Skeletal muscle satellite cell (primary cell): Measurements from ENCODE around the gene CDK11A.
"Not testable (repeated sequence)": the region's sequence is repeated elsewhere in the genome, so short reads cannot be mapped to it uniquely, and the experiment has no call there.

Source experiments
- H3K27me3 ChIP-seq: 2 replicates; pipeline ENCODE4 v1.7.0; 2013; ENCODE audit warnings: low read length; ENCODE audit not compliant: control insufficient read depth, insufficient read depth
- H3K36me3 ChIP-seq: 2 replicates; pipeline ENCODE4 v1.7.0; 2013; ENCODE audit warnings: mild to moderate bottlenecking, control low read depth, low read length; ENCODE audit not compliant: insufficient read depth
- H3K4me1 ChIP-seq: 2 replicates; pipeline ENCODE4 v1.7.0; 2013; ENCODE audit warnings: low read length; ENCODE audit not compliant: control insufficient read depth, insufficient read depth
- H3K4me2 ChIP-seq: 2 replicates; pipeline ENCODE4 v1.7.0; 2013; ENCODE audit warnings: mild to moderate bottlenecking, low read length
- H3K4me3 ChIP-seq: 2 replicates; pipeline ENCODE4 v1.7.0; 2013; ENCODE audit warnings: low read length
- H3K9ac ChIP-seq: 2 replicates; pipeline ENCODE4 v1.7.0; 2013; ENCODE audit warnings: mild to moderate bottlenecking, low read depth, low read length, moderate library complexity
- H3K9me3 ChIP-seq: replicated peaks from 2 replicates; pipeline ENCODE4 v1.7.0; 2013; ENCODE audit warnings: mild to moderate bottlenecking, control low read depth, low read length

CDK11A gene

GRCh38 chr1:1675218-1675617 lies 48.9 kb downstream of the CDK11A start:
- not testable (repeated sequence) for H3K4me2 ChIP-seq, H3K27me3 ChIP-seq, H3K9ac ChIP-seq, H3K4me1 ChIP-seq, H3K4me3 ChIP-seq, H3K9me3 ChIP-seq
- peaks cover 17% of the 10 kb centered on the region for H3K36me3 ChIP-seq

GRCh38 chr1:1674806-1675205 lies 49.4 kb downstream of the CDK11A start:
- not testable (repeated sequence) for H3K4me3 ChIP-seq, H3K4me1 ChIP-seq, H3K27me3 ChIP-seq, H3K9ac ChIP-seq, H3K9me3 ChIP-seq, H3K4me2 ChIP-seq
- H3K36me3 ChIP-seq: peaks cover 19% of the 10 kb centered on the region

- H3K9ac ChIP-seq: no peak overlapping the region
- H3K4me1 ChIP-seq: no peaks in the 10 kb centered on the region
- no peaks in the 10 kb centered on the region for H3K9me3 ChIP-seq
- H3K27me3 ChIP-seq: no peaks in the 10 kb centered on the region
- no peak overlapping the region for H3K4me2 ChIP-seq
- peaks cover 24% of the 10 kb centered on the region for H3K36me3 ChIP-seq
- no peak overlapping the region for H3K4me3 ChIP-seq
These were observed 51.8 kb downstream of the CDK11A start for GRCh38 chr1:1672181-1672965.

- Histone ChIP-seq H3K4me1 (no peaks in the 10 kb centered on the region), H3K4me3 (no peak overlapping the region), H3K9me3 (no peaks in the 10 kb centered on the region), H3K36me3 (peaks cover 24% of the 10 kb centered on the region), H3K27me3 (no peaks in the 10 kb centered on the region), H3K9ac (no peak overlapping the region), H3K4me2 (no peak overlapping the region)
These were observed 52.6 kb downstream of the CDK11A start for GRCh38 chr1:1671365-1672119.

GRCh38 chr1:1670866-1671265 lies 53.3 kb downstream of the CDK11A start:
- no peaks in the 10 kb centered on the region for H3K27me3 ChIP-seq
- no peaks in the 10 kb centered on the region for H3K9me3 ChIP-seq
- no peaks in the 10 kb centered on the region for H3K4me1 ChIP-seq
- H3K4me2 ChIP-seq: no peak overlapping the region
- no peak overlapping the region for H3K9ac ChIP-seq
- H3K4me3 ChIP-seq: no peak overlapping the region
- peaks cover 30% of the 10 kb centered on the region for H3K36me3 ChIP-seq

GRCh38 chr1:1669468-1670440 lies 54.4 kb downstream of the CDK11A start:
- Histone ChIP-seq H3K36me3 (peaks cover 37% of the 10 kb centered on the region), H3K9me3 (no peaks in the 10 kb centered on the region), H3K4me3 (no peak overlapping the region), H3K4me1 (no peaks in the 10 kb centered on the region), H3K27me3 (no peaks in the 10 kb centered on the region), H3K9ac (no peak overlapping the region), H3K4me2 (no peak overlapping the region)

GRCh38 chr1:1666526-1666925 lies 57.6 kb downstream of the CDK11A start:
- no peaks in the 10 kb centered on the region for H3K27me3 ChIP-seq
- H3K9me3 ChIP-seq: no peaks in the 10 kb centered on the region
- H3K36me3 ChIP-seq: peaks cover 28% of the 10 kb centered on the region
- no peak overlapping the region for H3K4me2 ChIP-seq
- peaks cover 5% of the 10 kb centered on the region for H3K4me1 ChIP-seq
- H3K9ac ChIP-seq: no peak overlapping the region
- no peak overlapping the region for H3K4me3 ChIP-seq

GRCh38 chr1:1665815-1666251 lies 58.3 kb downstream of the CDK11A start:
- no peak overlapping the region for H3K4me3 ChIP-seq
- peaks cover 21% of the 10 kb centered on the region for H3K36me3 ChIP-seq
- no peak overlapping the region for H3K4me2 ChIP-seq
- peaks cover 9% of the 10 kb centered on the region for H3K4me1 ChIP-seq
- H3K27me3 ChIP-seq: no peaks in the 10 kb centered on the region
- no peak overlapping the region for H3K9ac ChIP-seq
- H3K9me3 ChIP-seq: no peaks in the 10 kb centered on the region

- Histone ChIP-seq H3K27me3 (no peaks in the 10 kb centered on the region), H3K4me1 (peaks cover 9% of the 10 kb centered on the region), H3K9ac (no peak overlapping the region), H3K4me2 (no peak overlapping the region), H3K4me3 (no peak overlapping the region), H3K36me3 (peaks cover 20% of the 10 kb centered on the region), H3K9me3 (no peaks in the 10 kb centered on the region)
These were observed 59.0 kb downstream of the CDK11A start for GRCh38 chr1:1664941-1665814.

- peaks cover 13% of the 10 kb centered on the region for H3K36me3 ChIP-seq
- not testable (repeated sequence) for H3K9ac ChIP-seq, H3K4me1 ChIP-seq, H3K9me3 ChIP-seq, H3K4me2 ChIP-seq, H3K27me3 ChIP-seq, H3K4me3 ChIP-seq
These were observed 59.8 kb downstream of the CDK11A start for GRCh38 chr1:1664318-1664717.
